IMR-90 (cell line): Measurements from ENCODE around the gene PFKP. TPM values are rescaled to one million over a fixed set of nuclear protein-coding genes. Genes with fewer than 3 reads are reported as not detected.

ENCODE experiments used
- ATAC-seq: fragments of 200-7000 bp; cut with Tn5 transposase; 2 replicates; pipeline ENCODE4 v1.9.1; 2020; ENCODE audit warnings: low read depth, mild to moderate bottlenecking, moderate library complexity
- BruUV-seq: library from RNA; stranded (reverse); fragments of 400-500 nt; replicated peaks from 2 replicates; lab custom pipeline; 2021; lab: Mats Ljungman, UMichigan
- CTCF ChIA-PET: fragments of 300-600 bp; formaldehyde crosslinking; extraction: SDS; loops from one replicate; lab custom pipeline; 2021; ENCODE audit warnings: antibody characterized with exemption; lab: Yijun Ruan, JAX
- POLR2A ChIA-PET: fragments of 300-600 bp; sonication (Branson Sonifier 250); formaldehyde crosslinking; loops from one replicate; lab custom pipeline; 2022; ENCODE audit warnings: antibody characterized with exemption; ENCODE audit not compliant: unreplicated experiment; lab: Charles Lee
- DNase-seq: peaks from one replicate; pipeline ENCODE4 v3.0.0; 2013
- H2AFZ ChIP-seq: replicated peaks from 2 replicates; pipeline ENCODE3; 2013; ENCODE audit warnings: low read length, mild to moderate bottlenecking; ENCODE audit not compliant: poor library complexity
- H2AK5ac ChIP-seq: 2 replicates; pipeline ENCODE4 v1.6.1; 2013; ENCODE audit warnings: low read depth, low read length, inconsistent platforms
- H2AK9ac ChIP-seq: replicated peaks from 2 replicates; pipeline ENCODE3; 2013; ENCODE audit warnings: mild to moderate bottlenecking, low read depth, low read length, moderate library complexity; ENCODE audit not compliant: poor library complexity
- H2BK120ac ChIP-seq: 2 replicates; pipeline ENCODE4 v1.6.1; 2013; ENCODE audit warnings: low read depth, low read length, inconsistent platforms
- H2BK15ac ChIP-seq: 3 replicates; pipeline ENCODE4 v1.6.1; 2013; ENCODE audit warnings: low read depth, low read length, inconsistent platforms
- H2BK20ac ChIP-seq: 2 replicates; pipeline ENCODE4 v1.6.1; 2013; ENCODE audit warnings: low read depth, mild to moderate bottlenecking, inconsistent platforms, low read length, moderate library complexity
- H2BK5ac ChIP-seq: 2 replicates; pipeline ENCODE4 v1.6.1; 2013; ENCODE audit warnings: mild to moderate bottlenecking, low read depth, low read length, inconsistent platforms; ENCODE audit not compliant: poor library complexity, severe bottlenecking
- H3K14ac ChIP-seq: replicated peaks from 2 replicates; pipeline ENCODE4 v1.6.1; 2013; ENCODE audit warnings: low read depth, low read length, inconsistent platforms
- H3K18ac ChIP-seq: 2 replicates; pipeline ENCODE4 v1.6.1; 2013; ENCODE audit warnings: low read depth, low read length, control low read depth
- H3K23ac ChIP-seq: 2 replicates; pipeline ENCODE4 v1.6.1; 2013; ENCODE audit warnings: low read depth, low read length, inconsistent platforms
- H3K27ac ChIP-seq: 2 replicates; pipeline ENCODE4 v1.5.1; 2013; ENCODE audit warnings: mild to moderate bottlenecking, control low read depth, low read length; ENCODE audit not compliant: insufficient read depth
- H3K27me3 ChIP-seq: 2 replicates; pipeline ENCODE4 v1.6.1; 2013; ENCODE audit warnings: low read length; ENCODE audit not compliant: control insufficient read depth, insufficient read depth
- H3K36me3 ChIP-seq: 2 replicates; pipeline ENCODE4 v1.6.1; 2013; ENCODE audit warnings: low read length, mixed read lengths; ENCODE audit not compliant: control insufficient read depth, insufficient read depth
- H3K4ac ChIP-seq: 2 replicates; pipeline ENCODE4 v1.6.1; 2013; ENCODE audit warnings: low read depth, low read length, inconsistent platforms
- H3K4me1 ChIP-seq: 2 replicates; pipeline ENCODE4 v1.6.1; 2013; ENCODE audit warnings: low read length, mixed read lengths; ENCODE audit not compliant: control insufficient read depth, insufficient read depth
- H3K4me2 ChIP-seq: 2 replicates; pipeline ENCODE4 v1.6.1; 2013; ENCODE audit warnings: low read depth, mild to moderate bottlenecking, control low read depth, low read length, moderate library complexity
- H3K4me3 ChIP-seq: 2 replicates; pipeline ENCODE4 v1.5.1; 2013; ENCODE audit warnings: low read depth, mild to moderate bottlenecking, control low read depth, low read length, moderate library complexity; ENCODE audit not compliant: insufficient read depth
- H3K56ac ChIP-seq: 2 replicates; pipeline ENCODE4 v1.6.1; 2013; ENCODE audit warnings: low read length, inconsistent platforms; ENCODE audit not compliant: insufficient read depth; ENCODE audit errors: extremely low read depth
- H3K79me1 ChIP-seq, 2 experiments: 2 replicates each; pipeline ENCODE4 v1.6.1; 2013; ENCODE audit warnings: low read length in 2 of 2, inconsistent platforms in 1 of 2, low read depth in 1 of 2
- H3K9ac ChIP-seq: 2 replicates; pipeline ENCODE4 v1.6.1; 2013; ENCODE audit warnings: low read depth, low read length, control low read depth
- H3K9me1 ChIP-seq: 2 replicates; pipeline ENCODE4 v1.6.1; 2013; ENCODE audit warnings: low read length, inconsistent platforms; ENCODE audit not compliant: insufficient read depth
- H3K9me3 ChIP-seq: 2 replicates; pipeline ENCODE4 v1.6.1; 2013; ENCODE audit warnings: low read length; ENCODE audit not compliant: control insufficient read depth, insufficient read depth
- H4K20me1 ChIP-seq: 2 replicates; pipeline ENCODE4 v1.6.1; 2013; ENCODE audit warnings: low read length, inconsistent platforms; ENCODE audit not compliant: insufficient read depth
- H4K5ac ChIP-seq: 2 replicates; pipeline ENCODE4 v1.6.1; 2013; ENCODE audit warnings: mild to moderate bottlenecking, low read depth, low read length, control low read depth
- H4K8ac ChIP-seq, 2 experiments: 2 replicates each; pipeline ENCODE4 v1.6.1; 2013; ENCODE audit warnings: low read depth in 2 of 2, low read length in 2 of 2, control low read depth in 1 of 2, inconsistent platforms in 1 of 2
- H4K91ac ChIP-seq: 2 replicates; pipeline ENCODE4 v1.6.1; 2013; ENCODE audit warnings: low read depth, low read length, inconsistent platforms; ENCODE audit not compliant: insufficient read depth
- CEBPB ChIP-seq: IDR thresholded peaks from 2 replicates; pipeline ENCODE4 v1.6.1; 2012; ENCODE audit warnings: low read depth, low read length, improper control_type of control experiment
- CHD1 ChIP-seq: IDR thresholded peaks from 2 replicates; pipeline ENCODE4 v1.6.1; 2012; ENCODE audit warnings: low read depth, low read length, improper control_type of control experiment
- MAFK ChIP-seq: IDR thresholded peaks from 2 replicates; pipeline ENCODE4 v1.6.1; 2012; ENCODE audit warnings: low read depth, low read length, improper control_type of control experiment
- MAZ ChIP-seq: IDR thresholded peaks from 2 replicates; pipeline ENCODE4 v1.6.1; 2012; ENCODE audit warnings: low read depth, mild to moderate bottlenecking, low read length, improper control_type of control experiment, moderate library complexity, borderline replicate concordance
- POLR2A ChIP-seq: IDR thresholded peaks from 2 replicates; pipeline ENCODE4 v1.6.1; 2012; ENCODE audit warnings: mild to moderate bottlenecking, low read depth, low read length
- RAD21 ChIP-seq: IDR thresholded peaks from 2 replicates; pipeline ENCODE4 v1.6.1; 2012; ENCODE audit warnings: low read length, improper control_type of control experiment
- WGBS, 2 experiments: methylation state at CpG; one replicate each; pipeline versions ENCODE4 v1.1.5 to v1.1.7; 2013; ENCODE audit warnings: missing lambda C conversion rate in 2 of 2; ENCODE audit not compliant: insufficient read length in 1 of 2; ENCODE audit errors: extremely low coverage in 2 of 2; 5-methylcytosine and 5-hydroxymethylcytosine counted together
- dilution Hi-C: fragments of 300-500 bp; cut with HindIII; formaldehyde crosslinking; loops from one replicate; pipeline ENCODE4 v1.14.3; 2018; ENCODE audit warnings: low sequenced_read_pairs; ENCODE audit not compliant: unreplicated experiment
- in situ Hi-C: fragments of 300-500 bp; cut with MboI; formaldehyde crosslinking; loops from 3 replicates; pipeline ENCODE4 v1.14.3; 2019; ENCODE audit warnings: low sequenced_read_pairs, inconsistent platforms, mixed read lengths
- intact Hi-C: fragments of 100-400 bp; cut with micrococcal nuclease; formaldehyde crosslinking; loops from 2 replicates; pipeline ENCODE4 v1.10.0; 2022
- polyA plus RNA-seq, 3 experiments: library from polyadenylated mRNA; depleted of rRNA; stranded (reverse); fragments of >200 nt; gene quantifications; 2 replicates each; pipeline ENCODE4 v1.2.3, GENCODE V29; 2012; ENCODE audit warnings: low replicate concordance in 1 of 3
- total RNA-seq: library from RNA; depleted of rRNA; stranded (reverse); fragments of >200 nt; gene quantifications from 2 replicates; pipeline ENCODE4 v1.2.3, GENCODE V29; 2012

The PFKP gene
- total and polyA plus RNA-seq, 2 of the 4 experiments (the other 2 are of a cell fraction) = 223 to 294 TPM

GRCh38 chr10:3051692-3052091, 15.7 kb upstream of the PFKP start:
- no peak overlapping the region for H3K4me2 ChIP-seq

More at GRCh38 chr10:3051692-3052091, 15.7 kb upstream of the PFKP start:
- Histone ChIP-seq H2BK5ac (no peak overlapping the region), H3K14ac (no peak overlapping the region), H3K4me3 (no peak overlapping the region), H4K91ac (no peak overlapping the region), H2BK20ac (no peak overlapping the region), H3K27ac (no peak overlapping the region), H2AFZ (no peak overlapping the region), H4K5ac (no peak overlapping the region), H3K56ac (no peak overlapping the region), H2BK15ac (no peak overlapping the region), H3K4ac (no peak overlapping the region), H4K20me1 (no peaks in the 10 kb centered on the region), H3K79me1 (peaks cover 0 to 7% of the 10 kb centered on the region in 2 experiments; a peak in 3 of 4 replicates), H3K36me3 (no peaks in the 10 kb centered on the region), H3K9ac (no peak overlapping the region), H3K18ac (no peak overlapping the region), H2AK5ac (no peak overlapping the region), H3K4me1 (peaks cover 21% of the 10 kb centered on the region), H2BK120ac (no peak overlapping the region), H3K23ac (no peak overlapping the region), H3K9me1 (peaks cover 14% of the 10 kb centered on the region), H2AK9ac (no peak overlapping the region), H3K27me3 (no peaks in the 10 kb centered on the region), H4K8ac (no peak overlapping the region), H3K9me3 (peaks cover 2% of the 10 kb centered on the region; the same call in 1 of the 2 replicates)
- ATAC-seq (no peak), DNase-seq (no peak)
- no TSS peak for BruUV-seq
- dilution Hi-C loops = no loop called here
- intact Hi-C loops = no loop called here
- WGBS, 2 experiments = 70% methylated on average over 2 of the region's 5 CpGs; no CpG with 5 or more reads in 1 of the 2 experiments
- TF ChIP-seq RAD21 = no peak
- TF ChIP-seq CHD1 = no peak
- no peak for TF ChIP-seq CEBPB
- no peak for TF ChIP-seq MAZ
- no peak for TF ChIP-seq MAFK
- TF ChIP-seq POLR2A = no peak
- in situ Hi-C loops = no loop called here
- ChIA-PET POLR2A (no interaction called here), CTCF (no interaction called here)
